ENCODE data around the gene MAGI1. TPM values are rescaled to one million over a fixed set of nuclear protein-coding genes. Genes with fewer than 3 reads are reported as not detected.

Gene MAGI1
- total RNA-seq, 1 donor from 2014 or later = 101 TPM

- no peak for DNase-seq
These were observed 67.1 kb downstream of the MAGI1 start for GRCh38 chr3:65971293-65972252.

GRCh38 chr3:65968996-65969395 lies 69.7 kb downstream of the MAGI1 start:
- DNase-seq = no peak

GRCh38 chr3:65967451-65967850 lies 71.3 kb downstream of the MAGI1 start:
- no peak for DNase-seq

- no peak for DNase-seq
These were observed 73.9 kb downstream of the MAGI1 start for GRCh38 chr3:65964838-65965237.

- peak; percentile 95 for DNase-seq
These were observed 74.7 kb downstream of the MAGI1 start for GRCh38 chr3:65963787-65964677.

GRCh38 chr3:65961733-65962132 lies 77.0 kb downstream of the MAGI1 start:
- DNase-seq = peak; percentile 88

GRCh38 chr3:65961128-65961527 lies 77.6 kb downstream of the MAGI1 start:
- no peak for DNase-seq

GRCh38 chr3:65960087-65960486 lies 78.6 kb downstream of the MAGI1 start:
- no peak for DNase-seq

- no peak for DNase-seq
These were observed 80.5 kb downstream of the MAGI1 start for GRCh38 chr3:65958216-65958615.

- DNase-seq = peak; percentile 55
These were observed 82.8 kb downstream of the MAGI1 start for GRCh38 chr3:65955792-65956477.

GRCh38 chr3:65953881-65954733 lies 84.6 kb downstream of the MAGI1 start:
- peak; percentile 62 for DNase-seq

GRCh38 chr3:65953301-65953812 lies 85.4 kb downstream of the MAGI1 start:
- DNase-seq = peak; percentile 46

GRCh38 chr3:65952842-65953241 lies 85.9 kb downstream of the MAGI1 start:
- no peak for DNase-seq

GRCh38 chr3:65951836-65952505 lies 86.7 kb downstream of the MAGI1 start:
- peak; percentile 74 for DNase-seq

GRCh38 chr3:65950340-65951326 lies 88.1 kb downstream of the MAGI1 start:
- DNase-seq = no peak

GRCh38 chr3:65948841-65949573 lies 89.7 kb downstream of the MAGI1 start:
- peak; percentile 80 for DNase-seq

GRCh38 chr3:65946438-65946837 lies 92.3 kb downstream of the MAGI1 start:
- DNase-seq = peak; percentile 60

- DNase-seq = no peak
These were observed 92.8 kb downstream of the MAGI1 start for GRCh38 chr3:65945953-65946352.

- DNase-seq = no peak
These were observed 93.2 kb downstream of the MAGI1 start for GRCh38 chr3:65945480-65945879.
